Sigmoid colon (tissue), 7 donors: ENCODE data around the gene DGKE. TPM values are rescaled to one million over a fixed set of nuclear protein-coding genes. Genes with fewer than 3 reads are reported as not detected.

ENCODE experiments used
- DNase-seq: peaks from one replicate; pipeline ENCODE4 v3.0.0-alpha.2; 2019
- H3K27ac ChIP-seq, 4 donors: fragments of 200-600 bp; sonication (generic); one replicate each; pipeline ENCODE4 v1.5.1; 2016 to 2019; ENCODE audit warnings: mild to moderate bottlenecking in 1 of 4
- H3K27me3 ChIP-seq, 3 donors: fragments of 200-600 bp; sonication (generic); one replicate each; pipeline ENCODE4 v1.5.1; 2019; ENCODE audit warnings: mild to moderate bottlenecking in 1 of 3
- H3K36me3 ChIP-seq, 4 donors: fragments of 200-600 bp; sonication (generic); one replicate each; pipeline ENCODE4 v1.5.1; 2016 to 2019
- H3K4me1 ChIP-seq, 4 donors: fragments of 200-600 bp; sonication (generic); one replicate each; pipeline ENCODE4 v1.5.1; 2017 to 2019
- H3K4me3 ChIP-seq, 4 donors: fragments of 200-600 bp; sonication (generic); one replicate each; pipeline ENCODE4 v1.5.1; 2017 to 2019; ENCODE audit warnings: mild to moderate bottlenecking in 2 of 4, moderate library complexity in 1 of 4
- H3K9me3 ChIP-seq, 4 donors: fragments of 200-600 bp in 3 of 4; sonication (generic) in 3 of 4; one replicate each; pipeline versions ENCODE4 v1.5.1 to v1.6.1; 2013 to 2019
- CTCF ChIP-seq, 4 experiments: fragments of 450-650 bp in 3 of 4; fragments of 200-600 bp in 1 of 4; IDR thresholded peaks; one replicate each; pipeline ENCODE4 v1.5.1; 2016 to 2019; ENCODE audit warnings: antibody characterized with exemption in 4 of 4, mild to moderate bottlenecking in 3 of 4, moderate library complexity in 2 of 4
- EP300 ChIP-seq, 4 donors: sonication (generic); formaldehyde crosslinking; IDR thresholded peaks; one replicate each; pipeline ENCODE4 v1.6.1; 2017; ENCODE audit warnings: antibody characterized with exemption in 4 of 4
- POLR2A ChIP-seq, 2 donors: fragments of 450-650 bp; IDR thresholded peaks; one replicate each; pipeline ENCODE4 v1.6.1; 2016; ENCODE audit warnings: antibody characterized with exemption in 2 of 2, mild to moderate bottlenecking in 2 of 2, moderate library complexity in 2 of 2
- POLR2AphosphoS5 ChIP-seq, 4 donors: sonication (generic); formaldehyde crosslinking; IDR thresholded peaks; one replicate each; pipeline ENCODE4 v1.6.1; 2017; ENCODE audit warnings: antibody characterized with exemption in 4 of 4
- WGBS, 2 donors: extraction: QIAGEN DNeasy Blood & Tissue Kit; methylation state at CpG; one replicate each; pipeline ENCODE4 v1.1.7; 2013; 5-methylcytosine and 5-hydroxymethylcytosine counted together
- intact Hi-C: fragments of 100-400 bp; cut with DNase I; formaldehyde crosslinking; loops from one replicate; pipeline ENCODE4 v1.15.1; 2023
- polyA plus RNA-seq, 3 donors: library from polyadenylated mRNA; stranded (reverse); fragments of 200-250 nt; gene quantifications; one replicate each; pipeline ENCODE4 v1.2.3, GENCODE V29; 2013
- small RNA-seq, 3 donors: library from RNA; depleted of rRNA; stranded (forward); fragments of <200 nt; gene quantifications; one replicate each; pipeline ENCODE3, GENCODE V24; 2016
- total RNA-seq, 4 donors: library from RNA; depleted of rRNA; stranded (reverse); fragments of >200 nt; gene quantifications; one replicate each; pipeline ENCODE4 v1.1.0, GENCODE V29; 2016
- donor health status: healthy with polysubstance abuse.
- donor health status: Bipolar disorder and iron deficiency.
- donor health status: healthy.

The DGKE gene
- total and polyA plus RNA-seq, 7 donors: 0.60 to 33.8 (median 20.3) TPM

- intact Hi-C loops: no loop called here
- Histone ChIP-seq H3K4me3 (peak overlapping the region; percentile 75 to 94 (median 86)), H3K27me3 (no peaks in the 10 kb centered on the region), H3K9me3 (no peaks in the 10 kb centered on the region), H3K4me1 (peaks cover 0 to 42% (median 38%) of the 10 kb centered on the region in 4 donors), H3K36me3 (no peaks in the 10 kb centered on the region), H3K27ac (peak overlapping the region; percentile 87 to 92 (median 90))
- no peak for TF ChIP-seq CTCF (IDR thresholded peaks at IDR 0.05)
- TF ChIP-seq POLR2AphosphoS5 (IDR thresholded peaks at IDR 0.05): no peak
- no peak for TF ChIP-seq EP300 (IDR thresholded peaks at IDR 0.05)
- no peak for TF ChIP-seq POLR2A (IDR thresholded peaks at IDR 0.05)
- 7 to 9% methylated on average over 14 of the region's 14 CpGs for WGBS, 2 donors
- no peak for DNase-seq
Measured at GRCh38 chr17:56914581-56915273, 80.8 kb downstream of the DGKE start.

DNA sequence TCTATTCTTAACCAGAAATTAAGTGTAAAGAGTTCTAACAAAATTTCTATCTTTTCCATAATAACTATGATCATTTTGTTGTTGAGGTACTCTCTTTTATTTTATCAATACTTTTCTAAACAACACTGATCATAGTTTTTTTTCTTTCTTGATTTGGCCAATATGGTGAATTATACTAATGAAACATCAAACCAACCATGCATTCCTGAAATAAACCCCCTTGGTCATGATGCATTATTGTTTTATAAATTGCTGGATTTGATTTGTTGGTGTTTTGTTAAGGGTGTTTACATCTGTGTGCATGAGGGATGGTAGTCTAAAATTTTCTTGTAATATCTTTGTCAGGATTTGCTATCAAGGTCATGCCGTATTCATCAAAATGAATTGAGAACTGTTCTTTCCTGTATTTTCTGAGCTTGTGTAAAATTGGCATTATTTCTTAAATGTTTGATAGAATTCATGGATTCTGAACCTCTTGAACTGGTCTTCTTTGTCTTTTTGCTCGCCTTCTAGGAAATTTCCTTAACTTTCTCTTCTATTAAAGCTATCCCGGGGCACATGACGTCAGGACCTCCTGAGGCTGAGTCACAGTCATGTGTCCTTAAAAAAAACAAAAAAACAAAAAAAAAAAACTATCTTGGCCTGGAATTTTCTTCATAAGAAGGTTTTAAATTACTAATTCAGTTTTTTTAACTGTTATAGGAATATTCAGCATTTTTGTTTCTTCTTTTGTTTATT lies 83.8 kb downstream of the DGKE start:
- 94 to 95% methylated on average over 4 of the region's 4 CpGs for WGBS, 2 donors
- Histone ChIP-seq H3K36me3 (no peaks in the 10 kb centered on the region), H3K27me3 (no peaks in the 10 kb centered on the region), H3K9me3 (no peaks in the 10 kb centered on the region), H3K4me3 (no peak overlapping the region), H3K27ac (no peak overlapping the region), H3K4me1 (peaks cover 0 to 21% (median 17%) of the 10 kb centered on the region in 4 donors)
- DNase-seq: no peak
- intact Hi-C loops: no loop called here
- no peak for TF ChIP-seq CTCF (IDR thresholded peaks at IDR 0.05)
- peak in 1 of 4 donors; percentile 30 for TF ChIP-seq POLR2AphosphoS5 (IDR thresholded peaks at IDR 0.05)

DNA sequence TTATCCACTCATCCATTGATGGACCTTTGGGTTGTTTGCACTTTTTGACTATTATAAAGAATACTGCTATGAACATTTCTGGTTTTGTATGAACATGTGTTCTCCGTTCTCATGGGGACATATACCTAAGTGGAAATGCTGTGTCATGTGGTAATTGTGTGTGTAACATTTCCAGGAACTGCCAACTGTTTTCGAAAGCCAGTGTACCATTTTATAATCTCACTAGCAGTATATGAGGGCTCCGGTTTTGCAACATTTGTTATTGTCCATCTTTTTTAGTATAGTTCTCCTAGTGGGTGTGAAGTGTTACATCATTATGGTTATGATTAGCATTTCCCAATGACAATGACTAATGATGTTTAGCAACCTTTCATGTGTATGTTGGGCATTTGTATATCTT lies 85.0 kb downstream of the DGKE start:
- H3K4me1 ChIP-seq: peaks cover 0 to 15% (median 11%) of the 10 kb centered on the region in 4 donors
- no peak for DNase-seq
- no peaks in the 10 kb centered on the region for H3K9me3 ChIP-seq
- no peaks in the 10 kb centered on the region for H3K27me3 ChIP-seq
- H3K4me3 ChIP-seq: no peak overlapping the region
- H3K27ac ChIP-seq: no peak overlapping the region
- intact Hi-C loops: no loop called here
- no peaks in the 10 kb centered on the region for H3K36me3 ChIP-seq
- no peak for TF ChIP-seq EP300 (IDR thresholded peaks at IDR 0.05)
- TF ChIP-seq CTCF (IDR thresholded peaks at IDR 0.05): no peak
- TF ChIP-seq POLR2A (IDR thresholded peaks at IDR 0.05): no peak
- TF ChIP-seq POLR2AphosphoS5 (IDR thresholded peaks at IDR 0.05): no peak
- WGBS, 2 donors: 63 to 74% methylated on average over 3 of the region's 3 CpGs

Small RNAs within 50 kb of the gene (small RNA-seq; reads per million reads assigned to genes)
- gene AC015912.2 (0 reads per million in 3 donors), gene RNU6-1158P (0 reads per million in 3 donors)

Other genes starting within 250 kb of the DGKE start
- gene NOG, start 240.5 kb upstream of the DGKE start, total RNA-seq: under 1 TPM in 2 of 4 donors, not detected in 2; 0.16 to 0.36 TPM
- under 1 TPM in 1 of 3 donors, not detected in 2; 0.52 TPM for gene NOG, start 240.5 kb upstream of the DGKE start, polyA plus RNA-seq
- 1 to 10 TPM; 1.8 to 2.8 (median 2.1) TPM for gene C17orf67, start 231 bp upstream of the DGKE start, total RNA-seq
- gene C17orf67, start 231 bp upstream of the DGKE start, polyA plus RNA-seq: 1 to 10 TPM in 1 of 3 donors, under 1 TPM in 1, not detected in 1; 0.99 to 1.4 TPM
- gene TRIM25, start 79.9 kb downstream of the DGKE start, total RNA-seq: 10 to 100 TPM; 12.1 to 37.1 (median 19.9) TPM
- gene TRIM25, start 79.9 kb downstream of the DGKE start, polyA plus RNA-seq: 10 to 100 TPM; 10.8 to 51.6 (median 31.9) TPM
- gene COIL, start 126.9 kb downstream of the DGKE start, total RNA-seq: 10 to 100 TPM; 11.8 to 15.1 (median 12.3) TPM
- gene COIL, start 126.9 kb downstream of the DGKE start, polyA plus RNA-seq: 10 to 100 TPM in 2 of 3 donors, 1 to 10 TPM in 1; 8.3 to 11.4 (median 10.5) TPM
- 100 to 1,000 TPM in 1 of 4 donors, 10 to 100 TPM in 3; 77.8 to 141 (median 85.6) TPM for gene SCPEP1, start 144.0 kb downstream of the DGKE start, total RNA-seq
- 10 to 100 TPM; 19.8 to 39.7 (median 31.4) TPM for gene SCPEP1, start 144.0 kb downstream of the DGKE start, polyA plus RNA-seq